Measurements from ENCODE around the gene ACSL3.

Gene ACSL3

DNA sequence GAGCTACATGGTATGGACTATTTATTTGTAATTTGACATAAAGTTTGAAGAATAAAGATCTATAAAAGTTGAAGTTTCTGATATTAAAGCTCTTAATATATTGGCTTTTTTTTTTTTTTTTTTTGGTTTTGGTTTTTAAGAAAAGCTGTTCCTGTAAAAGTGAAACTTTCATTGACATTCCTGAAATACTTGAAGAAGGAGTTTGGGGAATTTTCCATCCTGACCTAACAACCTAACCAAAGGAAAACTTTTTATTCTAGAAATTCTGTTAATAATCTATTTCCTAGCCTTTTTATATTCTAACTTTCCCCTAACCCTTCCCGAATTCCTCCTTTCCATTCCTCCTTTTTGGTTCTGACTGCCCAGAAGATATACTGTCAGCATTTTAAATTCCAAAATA, 83.7 kb downstream of the ACSL3 start:
- no peak for DNase-seq

DNA sequence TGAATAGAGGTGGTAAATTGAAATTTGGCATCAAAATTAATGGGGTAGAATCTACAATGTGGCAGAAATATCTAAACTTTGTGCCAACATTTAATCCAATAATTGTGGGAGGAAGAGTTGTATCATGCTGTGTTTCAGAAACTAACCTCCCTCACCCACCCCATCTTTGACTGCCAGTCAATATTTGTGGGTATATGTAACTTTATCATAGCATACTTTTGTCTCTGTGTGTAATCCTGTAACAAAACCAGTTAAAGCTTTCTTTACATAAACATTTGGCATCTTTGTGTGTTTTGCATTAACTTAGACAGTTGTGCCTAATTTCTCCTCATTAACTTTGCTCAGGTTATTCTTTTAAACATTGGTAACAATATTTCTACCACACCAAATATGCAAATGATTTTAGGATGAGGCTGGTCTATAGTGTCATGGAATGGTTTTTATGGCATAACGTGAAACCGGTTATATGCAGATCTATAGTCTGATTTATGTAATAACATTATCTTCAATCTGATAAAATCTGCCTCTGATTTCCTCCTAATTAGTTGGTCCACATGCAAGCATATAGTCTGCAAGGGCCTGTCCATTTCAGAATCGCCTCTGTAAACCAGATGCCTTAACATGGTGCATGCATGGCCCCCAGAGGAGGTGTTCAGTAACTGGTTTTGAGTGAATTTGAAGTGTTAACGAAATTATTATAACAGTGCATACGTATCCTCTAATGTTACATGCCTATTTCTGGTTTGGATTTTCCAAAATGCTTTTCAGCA, 84.3 kb downstream of the ACSL3 start:
- no peak for DNase-seq

DNA sequence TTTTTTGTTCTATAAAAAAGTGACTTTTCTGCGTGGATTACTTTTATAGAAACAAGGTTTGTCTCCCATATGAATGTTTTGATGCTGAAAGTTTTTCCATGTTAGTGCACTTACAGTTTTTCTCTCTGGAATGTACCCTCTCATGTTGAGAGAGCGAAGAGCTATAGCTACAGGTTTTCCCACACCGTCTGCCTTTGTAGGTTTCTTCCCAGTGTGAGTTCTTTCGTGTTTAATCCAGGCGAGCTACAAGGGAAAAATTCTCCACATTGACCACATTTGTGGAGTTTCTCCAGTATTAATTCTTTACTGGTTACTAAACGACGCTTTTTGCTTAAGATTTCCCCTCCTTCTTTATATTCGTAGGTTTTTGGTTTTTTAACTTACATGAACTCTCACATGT, 85.1 kb downstream of the ACSL3 start:
- DNase-seq, result no peak

DNA sequence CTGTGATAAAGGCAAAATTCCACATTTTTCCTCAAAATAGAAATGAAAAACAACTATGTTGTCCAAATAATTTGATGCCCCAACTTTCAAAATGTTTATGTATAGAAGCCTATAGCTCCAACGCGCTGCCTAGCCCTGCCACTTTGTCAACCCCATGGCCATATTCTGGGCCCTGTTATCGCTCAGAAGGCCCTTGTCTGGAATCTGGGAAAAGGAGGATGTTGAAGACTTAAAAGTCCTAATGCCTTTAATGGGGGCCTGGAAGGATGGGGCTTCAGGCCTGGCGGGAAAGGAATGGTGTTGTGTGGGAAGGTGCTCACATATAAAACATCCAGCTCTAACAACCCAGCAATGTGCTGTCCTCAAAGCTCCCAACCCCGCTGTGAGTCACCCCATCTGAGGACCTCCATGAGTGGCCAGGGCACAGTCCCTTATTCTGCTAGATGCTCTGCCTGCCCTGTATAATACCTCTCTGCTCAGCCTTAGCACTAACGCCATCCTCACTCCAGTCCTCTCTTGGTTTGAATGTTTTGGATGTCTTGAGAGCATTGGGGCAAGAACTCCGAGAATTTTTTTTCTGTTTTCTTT, 86.0 kb downstream of the ACSL3 start:
- DNase-seq, result no peak

DNA sequence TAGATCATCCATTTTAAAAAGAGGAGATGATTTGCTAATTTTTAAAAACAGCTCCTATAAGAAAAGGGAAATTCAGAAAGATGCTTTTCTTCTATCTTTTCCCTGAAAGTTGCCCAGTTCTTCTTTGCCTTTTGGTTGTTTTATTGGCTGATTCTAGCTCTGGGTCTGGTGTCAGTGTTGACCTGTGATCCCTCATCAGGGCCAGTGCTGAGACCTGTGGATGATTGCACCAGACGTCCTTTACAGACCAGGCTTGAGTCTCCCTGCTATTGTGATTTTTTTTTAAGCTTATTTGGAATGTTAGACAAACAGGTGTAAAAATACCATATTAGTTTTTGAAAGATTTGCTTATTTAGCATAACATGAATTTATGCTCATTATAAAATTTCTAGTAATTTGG, 88.2 kb downstream of the ACSL3 start:
- no peak for DNase-seq

DNA sequence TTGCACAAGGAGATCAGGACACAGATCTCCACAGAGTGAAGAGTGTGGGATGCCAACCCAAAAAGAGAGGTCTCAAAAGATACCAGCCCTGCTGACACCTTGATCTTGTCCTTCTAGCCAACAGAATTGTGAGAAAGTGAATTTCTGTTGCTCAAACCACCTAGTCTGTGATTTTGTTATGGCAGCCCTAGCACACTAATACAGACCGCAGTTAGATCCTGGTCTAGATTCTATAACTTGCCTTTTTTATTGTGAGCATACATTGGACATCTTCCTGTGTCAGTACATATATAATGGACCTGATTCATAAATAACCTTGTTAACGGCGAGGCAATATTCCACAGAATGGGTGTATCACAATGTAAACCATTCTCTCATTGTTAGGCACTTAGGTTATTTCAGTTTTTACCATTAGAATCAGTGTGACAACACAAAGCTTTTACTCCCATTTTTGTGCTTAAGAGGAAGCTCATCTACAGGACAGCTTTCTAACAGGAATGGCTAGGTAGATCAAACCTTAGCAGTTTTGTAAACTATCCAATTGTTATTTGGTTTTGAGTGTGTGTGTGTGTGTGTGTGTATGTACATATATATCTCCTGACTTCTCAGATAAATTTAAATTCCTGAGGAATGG, 89.0 kb downstream of the ACSL3 start:
- DNase-seq, result no peak

DNA sequence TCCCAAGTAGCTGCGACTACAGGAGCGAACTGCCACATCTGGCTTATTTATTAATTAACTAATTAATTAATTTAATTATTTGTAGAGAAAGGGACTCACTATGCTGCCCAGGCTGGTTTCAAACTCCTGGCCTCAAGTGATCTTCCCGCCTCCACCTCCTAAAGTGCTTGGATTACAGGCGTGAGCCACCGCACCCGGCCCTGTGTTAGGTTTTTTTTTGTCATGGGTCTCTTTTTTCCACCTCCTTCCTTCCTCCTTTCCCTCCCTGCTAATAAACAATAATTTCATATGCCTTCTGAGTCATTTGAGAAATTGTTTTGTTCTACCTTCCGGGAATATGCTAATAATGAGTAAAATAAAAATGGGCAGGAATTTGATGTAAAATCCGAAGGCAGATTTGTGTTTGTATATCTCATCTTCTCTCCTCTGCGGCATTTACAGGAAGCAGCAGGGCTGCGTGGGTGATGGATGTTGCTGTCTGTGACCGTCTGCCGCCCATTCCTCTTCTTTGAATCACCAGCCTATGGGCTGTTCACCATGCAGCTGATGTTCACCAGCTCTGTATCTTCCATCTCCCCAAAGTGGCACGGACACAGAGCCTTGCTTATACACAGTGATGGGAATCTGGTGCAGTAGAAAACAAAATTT, 89.9 kb downstream of the ACSL3 start:
- DNase-seq, result no peak

DNA sequence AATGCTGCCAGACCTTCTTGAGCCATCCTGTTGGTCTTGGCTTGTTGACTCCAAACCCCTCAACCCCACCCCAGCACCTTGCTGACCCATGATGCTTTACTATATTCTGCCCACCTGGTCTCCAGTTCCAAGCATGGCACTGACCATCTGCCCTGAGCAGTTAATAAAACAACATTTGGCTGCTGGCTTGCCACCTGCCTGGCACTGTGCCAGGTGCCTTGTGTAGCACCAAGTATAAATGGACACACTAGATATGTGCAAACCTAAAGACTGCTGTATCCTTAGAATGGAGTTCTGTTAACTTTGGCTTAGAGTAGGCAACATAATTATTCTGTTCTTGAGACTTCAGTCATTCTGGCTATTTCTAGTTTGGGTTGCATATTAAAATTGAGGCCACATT, 91.4 kb downstream of the ACSL3 start:
- DNase-seq, result no peak

DNA sequence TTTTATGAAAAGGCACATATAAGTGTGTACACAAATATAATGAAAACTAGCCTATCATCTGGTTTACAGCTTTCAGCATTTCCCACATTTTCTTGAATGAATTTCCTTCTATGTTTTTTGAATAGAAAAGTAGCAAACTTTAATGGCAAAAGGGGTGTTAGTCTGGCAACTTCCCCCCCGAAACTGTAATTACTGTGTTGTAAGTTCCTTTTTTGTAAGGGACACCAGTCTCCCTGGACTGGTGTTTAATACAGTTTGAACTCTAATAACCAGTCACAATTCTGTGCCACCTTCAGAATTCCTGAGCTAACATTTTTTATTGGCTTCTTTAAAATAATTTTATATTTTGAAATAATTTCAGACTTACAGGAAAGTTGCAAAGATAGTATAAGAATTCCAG, 94.2 kb downstream of the ACSL3 start:
- DNase-seq, result no peak

DNA sequence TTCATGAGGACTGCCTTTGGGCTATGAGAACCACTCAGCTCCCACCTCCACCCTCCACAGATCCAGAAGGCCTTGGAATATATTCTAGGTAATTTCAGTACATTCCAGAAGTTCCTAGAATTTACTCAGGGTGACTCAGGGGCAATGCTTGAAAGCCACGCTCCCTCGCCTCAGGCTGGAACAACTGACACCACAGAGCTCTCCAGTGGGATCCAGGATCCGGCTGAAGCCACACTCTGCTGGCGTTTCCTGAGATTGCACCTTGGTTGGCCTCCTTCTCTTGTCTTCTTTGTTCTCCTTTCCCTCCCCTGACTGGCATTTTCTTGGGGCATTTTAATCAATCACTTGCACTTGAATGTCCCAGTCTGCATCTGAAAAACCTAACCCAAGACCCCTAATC, 98.5 kb downstream of the ACSL3 start:
- DNase-seq, result no peak

DNA sequence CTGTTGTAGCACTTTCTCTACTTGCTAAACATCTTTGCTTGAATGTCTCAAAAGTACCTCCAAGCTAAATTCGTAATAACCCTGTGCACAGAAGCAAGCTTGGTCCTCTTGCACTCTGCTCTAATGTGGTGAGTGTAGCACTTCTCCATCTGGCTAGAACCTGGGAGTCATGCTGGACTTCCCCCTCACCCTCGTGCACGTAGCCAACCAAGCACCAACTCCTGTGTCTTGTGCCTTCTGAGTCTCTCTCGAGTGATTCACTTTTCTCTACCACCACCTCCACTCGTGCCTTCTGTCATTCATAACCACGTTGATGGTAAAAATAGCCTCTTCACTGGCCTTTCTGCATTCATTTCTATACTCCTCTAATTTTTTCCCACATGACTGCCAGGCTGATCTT, 99.3 kb downstream of the ACSL3 start:
- no peak for DNase-seq

DNA sequence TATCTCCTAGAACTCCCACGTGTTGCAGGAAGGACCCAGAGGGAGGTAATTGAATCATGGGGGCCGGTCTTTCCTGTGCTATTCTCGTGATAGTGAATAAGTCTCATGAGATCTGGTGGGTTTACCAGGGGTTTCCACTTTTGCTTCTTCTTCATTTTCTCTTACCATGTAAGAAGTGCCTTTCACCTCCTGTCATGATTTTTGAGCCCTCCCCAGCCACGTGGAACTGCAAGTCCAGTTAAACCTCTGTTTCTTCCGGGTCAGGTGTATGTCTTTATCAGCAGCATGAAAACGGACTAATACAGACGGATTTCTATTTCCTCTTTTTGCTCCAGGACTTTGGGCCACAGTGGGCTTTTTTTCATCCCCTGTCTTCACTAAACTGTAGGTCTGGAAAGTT, 102.8 kb downstream of the ACSL3 start:
- no peak for DNase-seq

DNA sequence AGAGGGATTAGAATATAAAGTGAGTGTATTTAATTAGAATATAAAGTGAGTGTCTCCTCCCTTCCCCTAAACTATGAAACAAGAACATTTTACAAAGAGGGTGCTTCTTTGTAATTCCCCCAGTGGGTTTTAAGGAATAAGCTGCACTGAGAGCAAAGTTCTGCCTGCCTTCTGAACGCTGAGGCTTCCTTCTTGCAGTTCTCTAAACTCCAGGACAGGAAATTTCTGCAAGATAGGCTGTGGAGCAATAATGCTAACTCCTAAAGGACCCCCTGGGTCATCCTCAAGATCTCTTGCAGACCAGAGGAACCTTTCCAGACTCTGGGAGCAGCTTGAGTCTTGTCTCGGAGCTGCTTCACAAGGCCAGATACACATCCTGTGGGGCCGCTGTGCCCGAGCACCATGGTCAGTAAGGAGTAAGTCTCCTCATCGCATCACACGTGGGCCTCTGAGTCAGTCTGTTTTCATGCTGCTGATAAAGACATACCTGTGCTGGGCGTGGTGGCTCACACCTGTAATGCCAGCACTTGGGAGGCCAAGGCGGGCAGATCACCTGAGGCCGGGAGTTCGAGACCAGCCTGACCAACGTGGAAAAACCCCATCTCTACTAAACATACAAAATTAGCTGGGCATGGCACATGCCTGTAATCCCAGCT, 103.7 kb downstream of the ACSL3 start:
- DNase-seq, result no peak

DNA sequence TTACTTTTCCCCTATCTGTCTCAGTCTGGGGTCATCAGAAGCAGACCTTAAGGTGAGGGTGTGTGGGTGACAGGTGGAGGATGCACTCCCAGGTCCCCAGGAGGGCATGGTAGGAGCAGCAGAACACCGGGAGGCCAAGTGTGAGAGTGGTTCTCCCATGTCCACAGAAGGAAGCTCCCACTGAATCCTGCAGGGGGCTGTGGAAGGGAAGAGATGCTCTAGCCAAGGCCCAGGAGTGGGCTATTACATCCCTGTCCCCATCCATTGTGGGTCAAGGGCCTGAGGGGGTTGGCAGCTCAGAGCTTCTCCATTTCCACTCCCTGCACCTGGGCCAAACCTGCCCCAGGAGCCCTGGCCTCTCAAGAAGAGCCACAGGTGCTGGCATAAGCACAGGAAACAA, 104.7 kb downstream of the ACSL3 start:
- DNase-seq, result no peak

DNA sequence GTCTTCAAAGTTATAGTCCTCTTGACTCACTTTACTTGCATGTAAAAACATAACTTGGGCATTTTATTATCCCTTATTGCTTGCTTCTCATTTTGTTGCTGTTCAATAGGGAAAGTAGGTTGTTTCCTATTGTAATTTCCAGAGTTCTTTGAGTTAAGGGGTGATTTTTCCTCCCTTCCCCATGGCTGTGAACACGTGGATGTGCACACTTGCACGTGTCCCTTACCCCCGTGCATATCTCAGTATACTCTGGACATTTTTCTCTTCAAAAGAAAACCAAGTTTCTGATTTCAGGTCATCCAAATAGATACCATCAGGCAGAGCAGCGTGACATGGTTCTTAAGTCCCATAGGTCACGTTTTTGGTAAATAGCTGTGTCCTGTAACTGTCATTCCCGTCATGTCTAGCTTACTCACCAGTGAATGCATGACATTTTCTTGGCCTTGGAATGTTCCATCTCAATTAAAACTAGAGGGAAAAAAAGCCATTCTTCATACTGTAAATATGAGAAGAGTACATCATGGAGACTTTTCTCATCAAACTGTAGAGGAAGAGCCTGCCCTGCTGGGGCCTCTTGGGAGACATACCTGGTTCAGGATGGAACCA, 107.8 kb downstream of the ACSL3 start:
- no peak for DNase-seq

DNA sequence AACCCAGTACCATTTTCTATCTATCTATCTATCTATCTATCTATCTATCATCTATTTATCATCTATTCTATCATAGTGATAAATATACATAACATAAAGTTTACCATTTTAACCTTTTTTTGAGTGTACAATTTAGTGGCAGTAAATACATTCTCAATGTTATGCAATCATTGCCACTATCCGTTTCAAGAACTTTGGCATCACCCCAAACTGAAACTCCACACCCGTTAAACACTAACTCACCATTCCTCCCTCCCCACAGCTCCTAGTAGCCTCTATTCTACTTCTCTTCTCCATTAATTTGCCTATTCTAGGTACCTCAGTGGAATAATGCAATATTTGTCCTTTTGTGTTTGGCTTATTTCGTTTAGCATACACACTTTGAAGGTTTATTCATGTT, 108.7 kb downstream of the ACSL3 start:
- no peak for DNase-seq

DNA sequence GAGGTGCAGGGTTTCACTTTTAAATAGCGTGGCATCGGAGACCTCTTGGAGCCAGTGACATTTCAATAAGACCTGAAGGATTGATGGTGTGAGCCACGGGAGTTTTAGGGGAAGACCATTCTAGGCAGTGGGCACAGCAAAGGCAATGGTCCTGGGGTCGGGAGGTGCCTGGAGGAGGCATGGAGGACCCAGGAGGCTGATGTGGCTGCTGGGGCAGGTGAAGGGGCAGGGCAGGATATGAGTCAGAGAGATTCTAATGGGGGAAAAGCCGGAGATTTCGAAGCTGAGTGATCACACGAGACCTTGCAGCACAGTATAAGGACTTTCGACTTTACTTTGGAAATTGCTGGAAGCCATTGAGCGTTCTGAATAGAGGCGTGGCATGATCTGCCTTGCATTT, 111.6 kb downstream of the ACSL3 start:
- no peak for DNase-seq

DNA sequence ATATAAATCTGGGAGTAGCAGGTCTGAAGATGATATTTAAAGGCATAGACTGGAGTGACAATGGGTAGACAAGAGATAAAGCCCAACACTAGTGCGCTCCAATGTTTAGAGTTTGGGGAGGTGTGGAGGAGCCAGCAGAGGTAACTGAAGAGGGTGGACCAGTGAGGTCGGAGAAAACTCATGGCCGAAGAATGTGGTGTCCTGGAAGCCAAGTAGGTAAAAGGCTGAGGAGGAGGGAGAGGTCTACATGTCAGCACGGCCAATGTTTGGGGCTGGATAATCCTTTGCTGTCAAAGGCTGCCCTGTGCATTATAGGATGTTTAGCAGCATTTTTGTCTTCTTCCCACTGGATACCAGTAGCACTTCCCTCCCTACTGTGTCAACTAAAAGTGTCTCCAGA, 112.4 kb downstream of the ACSL3 start:
- no peak for DNase-seq

DNA sequence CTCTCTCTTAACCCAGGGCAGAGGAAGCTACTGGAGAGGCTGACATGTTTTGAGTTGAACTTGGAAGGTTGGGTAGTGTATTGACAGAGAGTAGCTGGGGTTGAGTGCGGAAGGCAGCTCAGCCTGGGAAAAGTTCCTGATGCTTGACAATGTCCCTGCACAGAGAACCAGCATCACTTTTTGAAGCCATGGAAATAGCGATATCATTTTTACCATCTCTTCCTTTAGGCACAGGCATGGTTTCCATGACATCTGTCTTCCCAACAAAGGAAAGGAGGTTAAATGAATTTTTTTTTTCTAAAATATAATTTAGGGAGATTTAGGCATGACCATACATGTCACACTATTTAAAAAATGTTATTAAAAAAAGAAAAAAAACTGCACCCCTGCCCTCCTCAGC, 112.9 kb downstream of the ACSL3 start:
- no peak for DNase-seq

DNA sequence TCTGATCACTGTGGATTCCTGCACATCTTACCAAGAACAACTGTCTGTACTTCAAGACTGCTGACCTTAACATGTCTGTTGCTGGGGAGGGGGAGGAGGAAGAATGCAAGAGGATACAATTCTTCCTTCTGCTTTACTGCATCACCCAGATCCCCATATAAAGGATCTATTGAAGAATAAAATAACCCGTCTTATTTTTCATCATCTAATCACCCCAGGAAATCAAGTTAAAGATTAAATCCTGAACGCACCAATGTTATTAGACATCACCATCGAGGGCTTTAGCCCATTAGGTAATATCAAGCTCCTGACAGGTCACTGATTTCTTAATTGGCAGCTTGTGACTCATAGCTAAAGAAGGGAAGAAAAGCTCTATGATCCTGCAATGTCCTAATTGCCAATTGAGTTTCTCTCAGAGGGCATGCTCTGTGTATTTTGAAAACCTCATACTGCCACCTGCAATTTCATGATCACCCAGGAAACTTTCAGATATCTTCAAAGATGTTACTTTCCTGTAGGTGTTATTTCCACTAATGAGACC, 115.8 kb downstream of the ACSL3 start:
- DNase-seq, result no peak

DNA sequence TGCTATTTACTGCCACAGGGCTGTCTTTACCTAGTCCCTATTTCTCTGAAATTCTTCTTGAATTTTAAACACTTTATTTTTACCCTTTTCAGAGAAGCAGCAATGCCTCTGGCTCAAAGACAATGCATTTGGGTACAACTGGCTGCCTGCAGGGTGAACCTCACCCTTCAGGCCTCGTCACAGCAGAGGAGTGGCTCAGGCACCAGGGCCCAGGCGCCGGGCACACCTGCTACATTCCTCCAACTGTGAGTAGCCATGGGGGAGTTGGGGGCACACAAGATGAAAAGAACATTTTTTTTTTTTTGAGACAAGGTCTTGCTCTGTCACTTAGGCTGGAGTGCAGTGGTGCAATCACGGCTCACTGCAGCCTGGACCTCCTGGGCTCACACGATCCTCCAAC, 116.3 kb downstream of the ACSL3 start:
- DNase-seq, result no peak

DNA sequence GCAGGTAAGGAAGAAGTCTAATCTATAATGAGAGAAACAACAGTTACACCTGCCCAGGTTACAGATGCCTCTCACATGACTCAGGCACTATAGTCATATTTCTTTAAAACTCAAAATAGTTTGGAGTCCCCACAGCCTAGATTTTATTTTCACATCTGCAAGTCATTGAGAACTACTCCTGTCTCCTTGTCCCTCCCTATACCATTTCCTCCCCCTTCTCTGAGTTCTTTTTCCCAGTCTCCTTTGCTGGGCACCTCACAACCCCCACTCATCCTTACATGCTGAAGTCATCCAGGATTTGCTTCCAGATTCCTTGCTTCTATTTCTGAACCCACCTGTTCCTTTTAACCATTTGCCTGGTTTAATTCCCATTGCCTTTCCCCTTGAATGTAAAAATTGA, 118.0 kb downstream of the ACSL3 start:
- no peak for DNase-seq

DNA sequence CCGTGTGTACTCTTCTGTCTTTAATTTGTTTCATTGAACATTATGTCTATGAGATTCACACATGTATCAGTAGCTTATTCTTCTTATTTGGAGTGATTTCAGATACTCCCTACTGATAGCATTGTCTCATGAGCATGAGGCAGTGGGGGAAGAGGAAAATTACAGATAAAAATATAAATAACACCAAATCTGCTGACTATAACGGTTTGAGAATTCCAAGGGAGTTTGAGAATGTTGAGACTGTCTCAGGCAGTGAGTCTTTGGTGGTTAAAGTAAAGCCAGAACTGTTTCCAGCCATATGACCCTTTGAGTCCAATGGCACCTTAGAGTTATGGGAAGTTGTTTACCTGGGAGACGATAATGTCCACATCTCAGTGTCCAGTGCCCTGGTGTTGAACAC, 118.6 kb downstream of the ACSL3 start:
- no peak for DNase-seq

Data from T-helper 1 cell (primary cell).